ENCODE data around the gene SMYD4. TPM values are rescaled to one million over a fixed set of nuclear protein-coding genes. Genes with fewer than 3 reads are reported as not detected.

The SMYD4 gene
- total and polyA plus RNA-seq, 10 of the 15 experiments (the other 5 are each of a cell fraction or from before 2014, with no cell fraction given), result 2.1 to 18.8 (median 13.7) TPM

- DNase-seq (ENCODE audit: low read depth, low spot score) (no peak), FAIRE-seq (no peak), ATAC-seq (no peak)
- BruUV-seq (replicated peaks), result no TSS peak
- in situ Hi-C loops (cut with MboI), result no loop called here
- H3K36me3 ChIP-seq (ENCODE audit: control insufficient read depth in 2 of 2, insufficient read depth in 2 of 2, low read length in 1 of 2), result peaks cover 3 to 10% of the 10 kb centered on the region in 2 experiments; a peak in 3 of 4 replicates
- H3K9ac ChIP-seq (ENCODE audit: control insufficient read depth, insufficient read depth, low read length), result no peak overlapping the region
- 98% methylated on average over 8 of the region's 8 CpGs for WGBS (ENCODE audit: insufficient coverage, insufficient replicate concordance, low lambda C conversion rate, missing lambda C conversion rate)
- H2AFZ ChIP-seq (ENCODE audit: control insufficient read depth, low read depth, low read length), result no peak overlapping the region
- no peak overlapping the region for H3K27ac ChIP-seq (ENCODE audit: control insufficient read depth, insufficient read depth)
- H3K4me2 ChIP-seq (ENCODE audit: control insufficient read depth, insufficient read depth), result no peak overlapping the region
- ChIA-PET POLR2A (interaction anchor here (0.8 to 1.5 kb wide), 2 partner anchors 146 to 151 kb away, joined by 3 to 4 read pairs; no protein-coding TSS in a partner anchor), RAD21 (ENCODE audit: unreplicated experiment) (interaction anchor here (0.8 kb wide), 1 partner anchor 137 kb away, joined by 3 read pairs; no protein-coding TSS in a partner anchor), SMC1A (ENCODE audit: uncharacterized antibody, unreplicated experiment) (interaction anchor here (1.0 to 1.5 kb wide), 2 partner anchors 147 to 151 kb away, joined by 3 to 5 read pairs; no protein-coding TSS in a partner anchor), CTCF (interaction anchor here (0.7 to 12.9 kb wide), 3 partner anchors 130 to 548 kb away, joined by 3 to 232 read pairs (median 3); no protein-coding TSS in a partner anchor)
- no peaks in the 10 kb centered on the region for H4K20me1 ChIP-seq (ENCODE audit: control insufficient read depth, insufficient read depth)
- no peaks in the 10 kb centered on the region for H3K4me1 ChIP-seq (ENCODE audit: control insufficient read depth, insufficient read depth, low read length)
- no peaks in the 10 kb centered on the region for H3K27me3 ChIP-seq (replicated peaks in 1 of 2; ENCODE audit: control insufficient read depth in 2 of 2, insufficient read depth in 2 of 2, low read length in 1 of 2)
- intact Hi-C loops (cut with micrococcal nuclease; ENCODE audit: unreplicated experiment), result no loop called here
- TF ChIP-seq CHD2 (IDR thresholded peaks at IDR 0.05; ENCODE audit: borderline replicate concordance, low read depth, low read length) (no peak), ELK1 (IDR thresholded peaks at IDR 0.05; ENCODE audit: low read depth, low read length) (no peak)
- no peaks in the 10 kb centered on the region for H3K79me2 ChIP-seq (ENCODE audit: control insufficient read depth, insufficient read depth, low read length)
- no peak overlapping the region for H3K4me3 ChIP-seq
- no peaks in the 10 kb centered on the region for H3K9me3 ChIP-seq (replicated peaks; ENCODE audit: control insufficient read depth, insufficient read depth, low read length)
Observed at GRCh38 chr17:1868090-1868489, 38.4 kb upstream of the SMYD4 start.

GRCh38 chr17:1867307-1867706, 37.6 kb upstream of the SMYD4 start:
- Histone ChIP-seq H2AFZ (ENCODE audit: control insufficient read depth, low read depth, low read length) (no peak overlapping the region), H3K27ac (ENCODE audit: control insufficient read depth, insufficient read depth) (no peak overlapping the region), H3K4me3 (no peak overlapping the region), H3K27me3 (replicated peaks in 1 of 2; ENCODE audit: control insufficient read depth in 2 of 2, insufficient read depth in 2 of 2, low read length in 1 of 2) (no peaks in the 10 kb centered on the region), H3K79me2 (ENCODE audit: control insufficient read depth, insufficient read depth, low read length) (no peaks in the 10 kb centered on the region), H3K4me2 (ENCODE audit: control insufficient read depth, insufficient read depth) (no peak overlapping the region), H3K36me3 (ENCODE audit: control insufficient read depth in 2 of 2, insufficient read depth in 2 of 2, low read length in 1 of 2) (peaks cover 1 to 8% of the 10 kb centered on the region in 2 experiments; a peak in 3 of 4 replicates), H3K9me3 (replicated peaks; ENCODE audit: control insufficient read depth, insufficient read depth, low read length) (no peaks in the 10 kb centered on the region), H4K20me1 (ENCODE audit: control insufficient read depth, insufficient read depth) (no peaks in the 10 kb centered on the region), H3K4me1 (ENCODE audit: control insufficient read depth, insufficient read depth, low read length) (no peaks in the 10 kb centered on the region), H3K9ac (ENCODE audit: control insufficient read depth, insufficient read depth, low read length) (no peak overlapping the region)
- ATAC-seq (no peak), DNase-seq (ENCODE audit: low read depth, low spot score) (no peak), FAIRE-seq (no peak)
- RAD21 ChIA-PET (ENCODE audit: unreplicated experiment), result no interaction called here
- 97% methylated on average over 3 of the region's 3 CpGs for WGBS (ENCODE audit: insufficient coverage, insufficient replicate concordance, low lambda C conversion rate, missing lambda C conversion rate)
- intact Hi-C loops (cut with micrococcal nuclease; ENCODE audit: unreplicated experiment), result no loop called here
- POLR2A ChIA-PET, result interaction anchor here (1.5 kb wide), 1 partner anchor 146 kb away, joined by 4 read pairs; no protein-coding TSS in a partner anchor
- SMC1A ChIA-PET (ENCODE audit: uncharacterized antibody, unreplicated experiment), result interaction anchor here (1.5 to 4.0 kb wide), 2 partner anchors 146 to 147 kb away, joined by 5 to 56 read pairs; no protein-coding TSS in a partner anchor
- no TSS peak for BruUV-seq (replicated peaks)
- CTCF ChIA-PET, result interaction anchor here (1.0 to 12.9 kb wide), 2 partner anchors 149 to 549 kb away, joined by 3 to 232 read pairs; no protein-coding TSS in a partner anchor
- in situ Hi-C loops (cut with MboI), result no loop called here
- no peak for TF ChIP-seq CTCF (IDR thresholded peaks at IDR 0.05 in 2 of 3, conservative IDR thresholded peaks at IDR 0.05 in 1 of 3; ENCODE audit: control insufficient read depth in 2 of 3, extremely low read depth in 1 of 3, insufficient read depth in 1 of 3, low read depth in 3 of 3, low read length in 3 of 3)
- TF ChIP-seq SMAD5 (IDR thresholded peaks at IDR 0.05; ENCODE audit: low read depth), result no peak
- no peak for TF ChIP-seq YBX1 (IDR thresholded peaks at IDR 0.05)
- TF ChIP-seq E2F8 (IDR thresholded peaks at IDR 0.05; ENCODE audit: low read depth, partially characterized antibody), result no peak
- no peak for TF ChIP-seq SREBF2 (IDR thresholded peaks at IDR 0.05; ENCODE audit: low read length)
- TF ChIP-seq CBFB (IDR thresholded peaks at IDR 0.05; ENCODE audit: low read depth), result no peak

Measured in GM12878 (cell line).